Stimulated activated CD8-positive, alpha-beta memory T cell treated with anti-CD3 and anti-CD28 coated beads, Interleukin-7, amount 100 ng/mL, for 1 hour (primary cell): ENCODE measurements around the gene NOTCH2.
"Not testable (repeated sequence)": the region's sequence is repeated elsewhere in the genome, so short reads cannot be mapped to it uniquely, and the experiment has no call there.

ENCODE experiments used
- DNase-seq, 2 donors: peaks; one replicate each; pipeline ENCODE4 v3.0.0-alpha.2; 2020; ENCODE audit warnings: low read depth in 2 of 2

NOTCH2 gene

GRCh38 chr1:120068683-120069066 is 787 bp downstream of the NOTCH2 start:
- DNase-seq, result not testable (repeated sequence)

GRCh38 chr1:120048208-120048607 is 21.3 kb downstream of the NOTCH2 start:
- not testable (repeated sequence) for DNase-seq

GRCh38 chr1:120041771-120042170 is 27.7 kb downstream of the NOTCH2 start:
- not testable (repeated sequence) for DNase-seq

- DNase-seq, result not testable (repeated sequence)
Measured at GRCh38 chr1:120032253-120032652, 37.2 kb downstream of the NOTCH2 start.

GRCh38 chr1:120023791-120024190 is 45.7 kb downstream of the NOTCH2 start:
- DNase-seq, result not testable (repeated sequence)

GRCh38 chr1:120014978-120015377 is 54.5 kb downstream of the NOTCH2 start:
- not testable (repeated sequence) for DNase-seq

- DNase-seq, result not testable (repeated sequence)
Measured at GRCh38 chr1:120008320-120008719, 61.1 kb downstream of the NOTCH2 start.

- not testable (repeated sequence) for DNase-seq
Measured at GRCh38 chr1:120007850-120008249, 61.6 kb downstream of the NOTCH2 start.

GRCh38 chr1:120001035-120001434 is 68.4 kb downstream of the NOTCH2 start:
- DNase-seq, result not testable (repeated sequence)

- DNase-seq, result not testable (repeated sequence)
Measured at GRCh38 chr1:119996731-119997312, 72.6 kb downstream of the NOTCH2 start.

GRCh38 chr1:119995975-119996374 is 73.5 kb downstream of the NOTCH2 start:
- not testable (repeated sequence) for DNase-seq

GRCh38 chr1:119988306-119989062 is 81.0 kb downstream of the NOTCH2 start:
- no peak for DNase-seq

- no peak for DNase-seq
Measured at GRCh38 chr1:119987686-119988085, 81.8 kb downstream of the NOTCH2 start.

GRCh38 chr1:119987112-119987511 is 82.3 kb downstream of the NOTCH2 start:
- DNase-seq, result no peak

GRCh38 chr1:119986007-119986497 is 83.4 kb downstream of the NOTCH2 start:
- DNase-seq, result no peak

- DNase-seq, result no peak
Measured at GRCh38 chr1:119984771-119985170, 84.7 kb downstream of the NOTCH2 start.

- DNase-seq, result no peak
Measured at GRCh38 chr1:119981986-119982815, 87.3 kb downstream of the NOTCH2 start.

GRCh38 chr1:119981496-119981895 is 88.0 kb downstream of the NOTCH2 start:
- no peak for DNase-seq

- no peak for DNase-seq
Measured at GRCh38 chr1:119978018-119978505, 91.4 kb downstream of the NOTCH2 start.

GRCh38 chr1:119977113-119977736 is 92.2 kb downstream of the NOTCH2 start:
- not testable (repeated sequence) for DNase-seq

- not testable (repeated sequence) for DNase-seq
Measured at GRCh38 chr1:119975582-119976254, 93.7 kb downstream of the NOTCH2 start.
